Prostate gland (tissue), 2 donors: Measurements from ENCODE around the gene KCNMB1. TPM values are rescaled to one million over a fixed set of nuclear protein-coding genes. Genes with fewer than 3 reads are reported as not detected.

Experiments used
- DNase-seq: peaks from one replicate; pipeline ENCODE4 v3.0.0-alpha.2; 2019; ENCODE audit warnings: low spot score
- H3K27ac ChIP-seq, 2 donors: fragments of 200-600 bp; sonication (generic); 2 replicates each; pipeline ENCODE4 v1.5.1; 2017 to 2019
- H3K27me3 ChIP-seq: fragments of 200-600 bp; sonication (generic); replicated peaks from 2 replicates; pipeline ENCODE4 v1.5.1; 2019; ENCODE audit not compliant: insufficient read depth
- H3K36me3 ChIP-seq, 2 donors: fragments of 200-600 bp; sonication (generic); 1 replicate in 1 of 2; 2 replicates in 1 of 2; pipeline versions ENCODE4 v1.5.1 to v1.8.1; 2017 to 2019
- H3K4me1 ChIP-seq: fragments of 200-600 bp; sonication (generic); replicated peaks from 2 replicates; pipeline ENCODE4 v1.5.1; 2019
- H3K4me3 ChIP-seq, 2 donors: fragments of 200-600 bp; sonication (generic); 2 replicates each; pipeline ENCODE4 v1.5.1; 2017 to 2019
- H3K9me3 ChIP-seq: fragments of 200-600 bp; sonication (generic); 2 replicates; pipeline ENCODE4 v1.5.1; 2017
- POLR2A ChIP-seq: fragments of 450-650 bp; IDR thresholded peaks from one replicate; pipeline ENCODE4 v1.6.1; 2016; ENCODE audit warnings: antibody characterized with exemption, mild to moderate bottlenecking
- POLR2AphosphoS5 ChIP-seq: sonication (generic); formaldehyde crosslinking; IDR thresholded peaks from one replicate; pipeline ENCODE4 v1.6.1; 2017; ENCODE audit warnings: antibody characterized with exemption
- WGBS: methylation state at CpG from one replicate; pipeline ENCODE4 v1.1.5; 2018; 5-methylcytosine and 5-hydroxymethylcytosine counted together
- intact Hi-C: fragments of 100-400 bp; cut with DNase I; formaldehyde crosslinking; loops from one replicate; pipeline ENCODE4 v1.14.2; 2022
- total RNA-seq, 2 donors: library from RNA; depleted of rRNA; stranded (reverse); fragments of >200 nt; gene quantifications; one replicate each; pipeline ENCODE4 v1.1.0, GENCODE V29; 2016
- TF ChIP-seq, protein P1 (sequence below), 4 experiments: fragments of 200-600 bp in 2 of 4; fragments of 450-650 bp in 2 of 4; sonication (generic) in 2 of 4; IDR thresholded peaks; 1 replicate in 3 of 4; 2 replicates in 1 of 4; pipeline ENCODE4 v1.5.1; 2016 to 2019; ENCODE audit warnings: antibody characterized with exemption in 4 of 4, mild to moderate bottlenecking in 2 of 4, moderate library complexity in 2 of 4

The KCNMB1 gene
- total RNA-seq, 2 donors from 2014 or later, result 5.9 to 9.1 TPM

DNA sequence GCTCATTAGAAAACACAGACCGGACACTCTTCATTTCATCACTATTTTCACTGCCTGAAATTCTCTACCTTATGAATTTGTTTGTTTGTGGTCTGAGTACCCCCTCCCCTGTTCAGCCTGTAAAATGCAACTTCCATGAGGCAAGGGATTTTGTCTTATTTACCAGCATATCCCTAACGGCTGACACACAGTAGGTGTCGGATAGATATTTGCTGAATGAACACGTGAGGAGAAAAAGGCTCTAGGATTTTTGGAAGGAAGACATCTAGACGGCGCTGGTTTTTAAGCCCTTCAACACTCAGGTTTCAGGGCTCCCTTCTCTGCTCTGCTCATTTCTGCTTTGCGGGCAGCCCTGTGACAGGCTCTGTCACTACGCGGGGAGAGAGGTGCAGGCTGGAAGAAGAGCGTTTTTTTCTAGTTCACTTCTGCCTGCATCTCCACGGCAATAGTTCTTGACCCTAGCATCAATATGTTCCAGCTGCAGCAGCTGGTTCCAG is 41.0 kb downstream of the KCNMB1 start:
- H3K27ac ChIP-seq, result peak overlapping the region in 1 of 2 donors; percentile 24
- no peak for TF ChIP-seq POLR2AphosphoS5
- TF ChIP-seq, protein P1, sequence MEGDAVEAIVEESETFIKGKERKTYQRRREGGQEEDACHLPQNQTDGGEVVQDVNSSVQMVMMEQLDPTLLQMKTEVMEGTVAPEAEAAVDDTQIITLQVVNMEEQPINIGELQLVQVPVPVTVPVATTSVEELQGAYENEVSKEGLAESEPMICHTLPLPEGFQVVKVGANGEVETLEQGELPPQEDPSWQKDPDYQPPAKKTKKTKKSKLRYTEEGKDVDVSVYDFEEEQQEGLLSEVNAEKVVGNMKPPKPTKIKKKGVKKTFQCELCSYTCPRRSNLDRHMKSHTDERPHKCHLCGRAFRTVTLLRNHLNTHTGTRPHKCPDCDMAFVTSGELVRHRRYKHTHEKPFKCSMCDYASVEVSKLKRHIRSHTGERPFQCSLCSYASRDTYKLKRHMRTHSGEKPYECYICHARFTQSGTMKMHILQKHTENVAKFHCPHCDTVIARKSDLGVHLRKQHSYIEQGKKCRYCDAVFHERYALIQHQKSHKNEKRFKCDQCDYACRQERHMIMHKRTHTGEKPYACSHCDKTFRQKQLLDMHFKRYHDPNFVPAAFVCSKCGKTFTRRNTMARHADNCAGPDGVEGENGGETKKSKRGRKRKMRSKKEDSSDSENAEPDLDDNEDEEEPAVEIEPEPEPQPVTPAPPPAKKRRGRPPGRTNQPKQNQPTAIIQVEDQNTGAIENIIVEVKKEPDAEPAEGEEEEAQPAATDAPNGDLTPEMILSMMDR (IDR thresholded peaks at IDR 0.05), result peak in 1 of 4 experiments; percentile 25
- no peak for TF ChIP-seq POLR2A
- intact Hi-C loops, result no loop called here

DNA sequence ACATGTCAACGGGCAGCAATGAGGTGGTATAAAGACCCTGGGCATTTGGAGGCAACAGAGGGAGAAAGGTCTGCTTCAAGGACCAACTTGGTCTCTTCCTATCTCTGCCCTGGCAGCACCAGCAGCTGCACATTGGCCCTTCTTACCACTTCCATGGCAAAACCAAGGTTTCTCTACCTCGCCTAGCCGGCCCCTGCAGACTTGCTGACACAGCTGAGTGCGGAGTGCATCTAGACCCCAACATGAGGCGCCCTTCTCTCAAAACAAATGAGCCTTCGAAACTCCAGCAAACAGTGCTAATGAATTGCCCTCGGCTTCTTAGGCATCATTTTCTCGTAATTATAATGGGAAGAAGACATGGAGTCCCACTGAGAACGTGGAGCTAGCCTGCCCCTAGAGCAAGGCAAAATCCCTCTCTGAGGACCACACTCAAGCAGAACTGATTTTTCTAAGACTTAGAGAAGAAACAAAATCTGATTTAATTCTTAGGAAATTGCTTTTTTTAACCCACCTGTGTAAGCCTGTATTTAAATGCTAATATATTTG is 42.1 kb downstream of the KCNMB1 start:
- 86% methylated on average over 9 of the region's 9 CpGs for WGBS
- DNase-seq, result no peak
- Histone ChIP-seq H3K36me3 (no peaks in the 10 kb centered on the region), H3K4me3 (no peak overlapping the region), H3K9me3 (no peaks in the 10 kb centered on the region), H3K27ac (no peak overlapping the region), H3K4me1 (no peaks in the 10 kb centered on the region), H3K27me3 (peaks cover 4% of the 10 kb centered on the region)
- intact Hi-C loops, result no loop called here
- TF ChIP-seq, protein P1 (IDR thresholded peaks at IDR 0.05), result no peak
- TF ChIP-seq POLR2AphosphoS5 (no peak), POLR2A (no peak)

More for the DNA sequence above, 41.0 kb downstream of the KCNMB1 start:
- Histone ChIP-seq H3K9me3 (no peaks in the 10 kb centered on the region), H3K36me3 (no peaks in the 10 kb centered on the region), H3K4me3 (no peak overlapping the region), H3K27me3 (peaks cover 4% of the 10 kb centered on the region), H3K4me1 (no peaks in the 10 kb centered on the region)
- no peak for DNase-seq
- 29% methylated on average over 11 of the region's 11 CpGs for WGBS

DNA sequence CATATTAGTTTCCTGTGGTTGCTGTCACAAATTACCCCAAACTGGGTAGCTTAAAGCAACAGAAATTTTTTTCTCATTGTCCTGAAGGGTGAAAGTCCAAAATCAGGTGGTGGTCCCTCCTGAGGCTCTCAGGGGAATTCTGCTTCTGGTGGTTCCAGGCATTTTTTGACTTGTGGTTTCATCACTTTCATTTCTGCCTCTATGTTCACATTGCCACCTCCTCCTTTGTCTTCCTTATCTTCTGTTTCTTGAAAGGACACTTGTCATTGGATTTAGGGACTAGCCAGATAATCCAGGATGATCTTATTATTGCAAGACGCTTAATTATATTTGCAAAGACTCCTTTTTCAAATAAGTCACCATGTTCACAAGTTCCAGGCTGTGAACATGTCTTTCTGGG is 43.2 kb downstream of the KCNMB1 start:
- intact Hi-C loops, result no loop called here
- H3K27me3 ChIP-seq, result peaks cover 4% of the 10 kb centered on the region
- WGBS, result 100% methylated on average over 1 of the region's 1 CpG

DNA sequence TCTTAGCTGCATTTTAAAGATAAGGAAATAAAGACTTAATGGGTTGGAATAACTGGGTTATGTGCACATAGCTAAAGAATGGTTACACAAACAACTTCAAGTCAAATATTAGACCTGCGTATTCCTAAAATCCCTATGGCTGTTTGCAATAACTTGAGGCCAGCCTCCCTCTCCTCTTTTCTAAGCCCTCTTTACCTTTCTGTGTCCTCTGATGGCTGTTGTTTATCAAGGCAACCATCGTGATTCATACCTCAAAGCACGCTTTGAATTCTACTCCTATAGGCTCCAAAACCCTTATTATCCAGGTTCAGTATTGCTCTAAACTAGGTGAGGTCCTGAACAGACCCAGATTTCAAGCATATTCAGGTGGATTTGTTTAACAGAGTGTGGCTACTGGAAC is 46.0 kb downstream of the KCNMB1 start:
- Histone ChIP-seq H3K27me3 (peaks cover 2% of the 10 kb centered on the region), H3K4me1 (no peaks in the 10 kb centered on the region), H3K9me3 (no peaks in the 10 kb centered on the region), H3K27ac (no peak overlapping the region), H3K4me3 (no peak overlapping the region), H3K36me3 (no peaks in the 10 kb centered on the region)
- DNase-seq, result no peak
- TF ChIP-seq POLR2A (no peak), POLR2AphosphoS5 (no peak)
- TF ChIP-seq, protein P1 (IDR thresholded peaks at IDR 0.05), result no peak
- 78% methylated on average over 3 of the region's 3 CpGs for WGBS
- intact Hi-C loops, result no loop called here

More for the DNA sequence above, 43.2 kb downstream of the KCNMB1 start:
- H3K4me3 ChIP-seq, result no peak overlapping the region
- H3K4me1 ChIP-seq, result no peaks in the 10 kb centered on the region
- no peaks in the 10 kb centered on the region for H3K9me3 ChIP-seq
- TF ChIP-seq, protein P1 (IDR thresholded peaks at IDR 0.05), result no peak
- TF ChIP-seq POLR2A (no peak), POLR2AphosphoS5 (no peak)
- DNase-seq, result no peak
- no peak overlapping the region for H3K27ac ChIP-seq
- H3K36me3 ChIP-seq, result no peaks in the 10 kb centered on the region

DNA sequence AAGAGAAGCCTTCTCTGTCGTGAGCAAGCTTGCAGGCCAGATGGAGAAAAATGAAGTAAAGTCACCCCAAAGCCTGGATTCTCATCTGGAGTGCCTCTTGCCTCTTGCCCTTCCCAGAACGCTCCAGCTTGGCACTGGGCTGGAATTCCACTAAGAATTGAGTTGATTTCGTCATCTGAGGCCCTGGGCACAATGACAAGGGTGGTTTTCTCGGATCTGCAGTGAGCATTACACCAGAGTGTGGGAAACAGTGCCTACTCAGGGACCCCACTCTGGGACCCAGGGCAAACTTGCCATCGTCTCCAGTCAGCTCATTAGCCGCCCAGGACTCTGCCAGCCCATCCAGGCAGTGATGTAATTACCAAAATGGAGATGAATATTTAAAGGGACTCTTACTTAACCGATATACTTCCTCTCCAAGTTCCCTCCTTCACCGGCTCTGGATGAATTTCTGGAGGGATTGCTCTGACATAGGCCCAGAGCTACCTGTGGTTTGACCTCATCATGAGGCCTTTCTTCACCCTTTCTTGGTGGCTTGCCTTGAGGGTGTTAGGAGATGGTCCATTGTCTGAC is 46.9 kb downstream of the KCNMB1 start:
- Histone ChIP-seq H3K36me3 (no peaks in the 10 kb centered on the region), H3K9me3 (no peaks in the 10 kb centered on the region), H3K4me3 (no peak overlapping the region), H3K4me1 (no peaks in the 10 kb centered on the region), H3K27ac (no peak overlapping the region), H3K27me3 (peaks cover 2% of the 10 kb centered on the region)
- TF ChIP-seq POLR2AphosphoS5, result no peak
- TF ChIP-seq POLR2A, result no peak
- TF ChIP-seq, protein P1 (IDR thresholded peaks at IDR 0.05), result no peak
- no peak for DNase-seq
- intact Hi-C loops, result no loop called here
- 87% methylated on average over 8 of the region's 8 CpGs for WGBS
